ENCODE measurements around the gene MACROD1.

Gene MACROD1

DNA sequence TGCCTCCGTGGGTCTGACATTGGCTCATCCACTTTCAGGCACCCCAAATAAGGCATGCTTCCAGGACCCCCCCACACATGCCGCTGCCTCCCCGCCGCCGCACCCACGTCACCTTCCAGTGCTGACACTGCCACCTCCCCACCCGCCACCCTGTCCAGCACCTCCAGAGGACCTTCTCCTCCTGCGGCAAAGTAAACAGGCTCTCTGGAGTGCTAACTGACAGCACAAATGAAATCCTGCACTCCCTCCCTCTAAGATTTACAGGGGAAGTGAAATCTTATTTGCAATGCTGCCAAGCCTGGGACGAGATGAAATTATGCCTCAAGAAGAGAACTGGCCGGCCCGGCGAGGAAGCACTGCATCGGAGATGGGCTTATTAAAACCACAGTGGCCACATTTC, 35.3 kb downstream of the MACROD1 start:
- H3K4me3 ChIP-seq (ENCODE audit: control insufficient read depth, low read depth, low read length), result no peak overlapping the region
- no peak for DNase-seq (ENCODE audit: low read depth)
- TF ChIP-seq, protein P1, sequence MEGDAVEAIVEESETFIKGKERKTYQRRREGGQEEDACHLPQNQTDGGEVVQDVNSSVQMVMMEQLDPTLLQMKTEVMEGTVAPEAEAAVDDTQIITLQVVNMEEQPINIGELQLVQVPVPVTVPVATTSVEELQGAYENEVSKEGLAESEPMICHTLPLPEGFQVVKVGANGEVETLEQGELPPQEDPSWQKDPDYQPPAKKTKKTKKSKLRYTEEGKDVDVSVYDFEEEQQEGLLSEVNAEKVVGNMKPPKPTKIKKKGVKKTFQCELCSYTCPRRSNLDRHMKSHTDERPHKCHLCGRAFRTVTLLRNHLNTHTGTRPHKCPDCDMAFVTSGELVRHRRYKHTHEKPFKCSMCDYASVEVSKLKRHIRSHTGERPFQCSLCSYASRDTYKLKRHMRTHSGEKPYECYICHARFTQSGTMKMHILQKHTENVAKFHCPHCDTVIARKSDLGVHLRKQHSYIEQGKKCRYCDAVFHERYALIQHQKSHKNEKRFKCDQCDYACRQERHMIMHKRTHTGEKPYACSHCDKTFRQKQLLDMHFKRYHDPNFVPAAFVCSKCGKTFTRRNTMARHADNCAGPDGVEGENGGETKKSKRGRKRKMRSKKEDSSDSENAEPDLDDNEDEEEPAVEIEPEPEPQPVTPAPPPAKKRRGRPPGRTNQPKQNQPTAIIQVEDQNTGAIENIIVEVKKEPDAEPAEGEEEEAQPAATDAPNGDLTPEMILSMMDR (conservative IDR thresholded peaks at IDR 0.05; ENCODE audit: control insufficient read depth, insufficient read depth, low read depth, low read length), result no peak

DNA sequence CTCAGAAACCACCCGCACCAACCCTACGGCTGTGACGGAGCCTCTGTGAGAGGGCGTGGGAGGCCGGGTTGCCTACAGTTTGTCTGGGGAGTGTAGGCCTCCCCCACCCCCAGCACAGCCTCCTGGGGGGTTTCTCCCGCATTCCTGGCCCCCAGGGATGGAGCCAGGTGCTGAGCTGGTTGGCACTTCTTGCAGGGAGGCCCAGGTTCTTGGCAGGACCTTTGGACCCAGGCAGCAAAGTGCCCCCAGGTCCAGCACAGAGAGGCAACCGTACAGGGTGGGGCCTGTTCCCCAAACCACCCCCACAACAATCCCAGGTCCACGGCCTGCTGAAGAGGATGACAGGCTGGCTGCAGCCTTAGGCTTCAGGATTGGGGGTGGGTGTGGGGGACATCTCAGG, 36.5 kb downstream of the MACROD1 start:
- no peak overlapping the region for H3K4me3 ChIP-seq (ENCODE audit: control insufficient read depth, low read depth, low read length)
- TF ChIP-seq, protein P1 (conservative IDR thresholded peaks at IDR 0.05; ENCODE audit: control insufficient read depth, insufficient read depth, low read depth, low read length), result no peak
- DNase-seq (ENCODE audit: low read depth), result no peak

DNA sequence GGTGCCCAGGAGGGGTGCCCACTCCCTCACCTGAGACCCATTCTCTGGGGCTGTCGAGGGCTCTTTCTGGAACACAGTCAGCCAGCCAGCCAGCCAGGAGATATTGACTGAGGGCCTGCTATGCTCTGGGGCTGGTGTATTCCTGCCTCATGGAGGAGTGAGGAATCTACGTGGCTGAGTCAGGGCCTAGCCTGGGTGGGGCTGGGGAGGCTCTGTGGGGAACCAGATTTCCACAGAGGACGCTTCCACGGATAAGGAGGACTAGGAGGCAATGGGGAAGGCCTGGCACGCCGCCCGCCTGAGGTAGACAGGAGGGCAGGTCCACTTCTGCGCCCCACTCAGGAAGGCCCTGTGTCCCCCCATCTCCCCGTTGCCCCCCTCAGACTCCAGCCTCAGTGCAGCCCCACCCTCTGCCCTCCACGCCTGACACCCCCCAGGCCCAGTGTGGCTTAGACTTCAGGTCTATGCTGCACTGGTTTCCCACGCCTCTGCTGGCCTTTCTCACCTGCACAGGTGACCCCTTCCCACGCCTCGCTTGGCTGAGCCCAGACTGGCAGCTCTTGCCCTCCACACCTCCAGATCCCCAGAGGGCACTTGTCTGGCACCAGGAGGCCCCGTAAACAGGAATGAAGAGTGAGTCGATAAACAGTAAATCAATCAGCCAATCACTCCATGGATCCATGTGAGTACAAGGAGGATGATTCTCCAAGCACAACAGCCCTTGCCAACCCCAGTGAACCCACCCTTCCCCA, 37.5 kb downstream of the MACROD1 start:
- TF ChIP-seq, protein P1 (conservative IDR thresholded peaks at IDR 0.05; ENCODE audit: control insufficient read depth, insufficient read depth, low read depth, low read length), result no peak

DNA sequence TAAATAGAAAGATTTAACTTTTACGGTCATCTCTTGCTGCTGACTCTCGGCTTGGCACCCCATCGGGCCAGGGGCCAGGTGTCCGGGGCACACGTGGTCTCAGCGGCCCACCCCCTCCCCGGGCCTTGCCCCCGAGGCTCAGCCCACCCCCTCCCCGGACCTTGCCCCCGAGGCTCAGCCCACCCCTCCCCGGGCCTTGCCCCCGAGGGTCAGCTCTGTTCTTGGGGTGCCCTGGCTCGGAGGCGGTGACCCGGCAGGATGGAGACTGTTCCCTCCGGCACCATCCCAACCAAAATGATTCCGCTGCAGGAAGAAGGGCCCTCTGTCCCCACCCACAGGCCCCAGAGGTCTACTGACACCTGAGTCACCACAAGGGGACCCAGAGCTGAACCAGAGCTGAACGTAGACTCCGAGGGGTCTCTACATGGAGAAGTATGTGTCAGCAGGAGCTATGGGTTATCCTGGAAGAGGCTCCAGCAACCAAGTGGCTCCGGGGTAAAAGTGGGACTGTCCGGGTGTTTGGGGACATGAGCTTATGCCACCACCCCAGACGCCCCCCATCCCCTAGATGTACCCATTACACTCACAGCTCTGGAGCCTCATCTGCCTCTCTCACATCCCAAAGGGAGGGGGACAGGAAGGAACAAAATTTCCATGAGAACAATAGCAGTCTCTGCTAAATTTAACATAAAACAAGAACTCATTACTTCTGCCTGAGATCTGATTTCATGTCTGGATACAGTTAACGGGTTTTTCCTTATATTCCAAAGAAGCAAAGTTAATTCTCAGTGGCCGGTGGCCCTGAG, 38.4 kb downstream of the MACROD1 start:
- TF ChIP-seq, protein P1 (conservative IDR thresholded peaks at IDR 0.05; ENCODE audit: control insufficient read depth, insufficient read depth, low read depth, low read length), result no peak
- DNase-seq (ENCODE audit: low read depth), result no peak
- H3K4me3 ChIP-seq (ENCODE audit: control insufficient read depth, low read depth, low read length), result no peak overlapping the region

More for the DNA sequence above, 37.5 kb downstream of the MACROD1 start:
- H3K4me3 ChIP-seq (ENCODE audit: control insufficient read depth, low read depth, low read length), result no peak overlapping the region
- DNase-seq (ENCODE audit: low read depth), result no peak

DNA sequence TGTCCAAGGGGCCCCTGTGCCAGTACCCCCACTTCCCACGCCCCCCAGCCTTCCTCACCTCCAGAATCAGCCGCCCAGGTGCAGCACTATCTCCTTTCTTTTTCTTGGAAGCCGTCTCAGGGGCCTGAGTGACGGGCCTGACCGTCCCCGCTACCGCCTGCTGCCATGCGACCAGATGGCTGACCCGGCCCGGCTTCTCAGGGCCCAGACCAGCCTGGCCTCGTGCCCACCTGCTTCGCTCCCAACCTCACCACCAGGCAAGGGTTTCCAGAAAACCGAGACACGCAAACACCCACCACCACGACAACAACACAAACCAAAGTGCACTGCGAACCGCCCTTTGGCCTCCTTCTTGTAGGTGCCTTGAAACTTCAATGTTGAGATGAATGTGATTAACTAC, 39.1 kb downstream of the MACROD1 start:
- H3K4me3 ChIP-seq (ENCODE audit: control insufficient read depth, low read depth, low read length), result no peak overlapping the region
- TF ChIP-seq, protein P1 (conservative IDR thresholded peaks at IDR 0.05; ENCODE audit: control insufficient read depth, insufficient read depth, low read depth, low read length), result no peak
- no peak for DNase-seq (ENCODE audit: low read depth)

DNA sequence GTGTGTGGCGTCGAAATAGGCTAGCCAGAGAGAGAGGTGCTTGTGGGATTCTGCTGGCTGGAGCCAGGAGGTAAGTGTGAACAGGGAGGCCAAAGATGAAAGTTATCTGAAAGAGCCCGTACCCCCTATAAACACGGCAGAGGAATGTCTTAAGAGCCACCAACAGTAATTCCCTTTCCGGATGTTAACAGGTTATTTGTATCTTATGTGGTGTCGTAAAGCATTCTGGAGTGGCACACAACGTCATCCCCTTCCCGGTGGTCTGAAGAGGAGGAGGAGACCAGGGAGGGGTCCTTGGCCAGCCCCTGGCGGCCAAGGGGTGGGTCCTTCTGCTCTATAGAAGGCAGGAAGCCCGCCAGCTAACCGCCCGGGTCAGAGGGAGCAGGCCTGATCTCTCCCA, 39.5 kb downstream of the MACROD1 start:
- no peak for DNase-seq (ENCODE audit: low read depth)
- TF ChIP-seq, protein P1 (conservative IDR thresholded peaks at IDR 0.05; ENCODE audit: control insufficient read depth, insufficient read depth, low read depth, low read length), result no peak
- H3K4me3 ChIP-seq (ENCODE audit: control insufficient read depth, low read depth, low read length), result no peak overlapping the region

All from fibroblast of mammary gland (primary cell).